Lower lobe of right lung (tissue), 2 donors: Measurements from ENCODE around the gene IRF1. TPM values are rescaled to one million over a fixed set of nuclear protein-coding genes. Genes with fewer than 3 reads are reported as not detected.

Source experiments
- ATAC-seq, 2 donors: fragments of 200-7000 bp; cut with Tn5 transposase; one replicate each; pipeline ENCODE4 v1.9.1; 2020 to 2022; ENCODE audit warnings: mild to moderate bottlenecking in 2 of 2, moderate library complexity in 2 of 2
- DNase-seq: peaks from one replicate; pipeline ENCODE4 v3.0.0-alpha.2; 2020
- H3K27ac ChIP-seq: fragments of 200-600 bp; one replicate; pipeline ENCODE4 v1.8.0; 2022
- H3K27me3 ChIP-seq: fragments of 200-600 bp; one replicate; pipeline ENCODE4 v1.8.0; 2022; ENCODE audit warnings: low read depth
- H3K36me3 ChIP-seq: fragments of 200-600 bp; one replicate; pipeline ENCODE4 v1.8.0; 2022; ENCODE audit warnings: mild to moderate bottlenecking
- H3K4me1 ChIP-seq: fragments of 200-600 bp; one replicate; pipeline ENCODE4 v1.8.0; 2022
- H3K4me3 ChIP-seq: fragments of 200-600 bp; one replicate; pipeline ENCODE4 v1.8.0; 2022; ENCODE audit warnings: mild to moderate bottlenecking
- H3K9me3 ChIP-seq: fragments of 200-600 bp; one replicate; pipeline ENCODE4 v1.8.0; 2022
- CTCF ChIP-seq: fragments of 200-600 bp; IDR thresholded peaks from one replicate; pipeline ENCODE4 v1.8.0; 2022; ENCODE audit warnings: antibody characterized with exemption, mild to moderate bottlenecking
- intact Hi-C: fragments of 100-400 bp; cut with DNase I; formaldehyde crosslinking; loops from one replicate; pipeline ENCODE4 v1.11.0; 2022
- total RNA-seq: library from RNA; stranded (reverse); fragmentation: NEBNext Ultra II Directional; extraction: Animal tissue kit (Norgen Biotek cat#: 25700); gene quantifications from one replicate; pipeline ENCODE4 v1.2.1, GENCODE V29; 2021
- donor health status: DM: no; HTN: yes; CAD: no; lungs with severe emphysema.

Gene IRF1
- total RNA-seq, 1 donor from 2014 or later, result 81.2 TPM

- DNase-seq (no peak), ATAC-seq (no peak)
- TF ChIP-seq CTCF, result no peak
- H3K36me3 ChIP-seq, result no peaks in the 10 kb centered on the region
- H3K4me3 ChIP-seq, result no peak overlapping the region
- H3K27me3 ChIP-seq, result no peaks in the 10 kb centered on the region
- H3K27ac ChIP-seq, result peak overlapping the region; percentile 54
- H3K4me1 ChIP-seq, result peaks cover 99% of the 10 kb centered on the region
- intact Hi-C loops, result no loop called here
- no peaks in the 10 kb centered on the region for H3K9me3 ChIP-seq
These were observed 57.4 kb downstream of the IRF1 start for GRCh38 chr5:132433141-132433540.

GRCh38 chr5:132431632-132432031 is 58.9 kb downstream of the IRF1 start:
- DNase-seq (no peak), ATAC-seq (no peak)
- no peaks in the 10 kb centered on the region for H3K27me3 ChIP-seq
- no peaks in the 10 kb centered on the region for H3K9me3 ChIP-seq
- no peak overlapping the region for H3K4me3 ChIP-seq
- peaks cover 99% of the 10 kb centered on the region for H3K4me1 ChIP-seq
- peak overlapping the region; percentile 54 for H3K27ac ChIP-seq
- no peak for TF ChIP-seq CTCF
- H3K36me3 ChIP-seq, result no peaks in the 10 kb centered on the region
- intact Hi-C loops, result no loop called here

Other genes with a start within 250 kb of the IRF1 start
- gene PDLIM4, start 233.1 kb downstream of the IRF1 start, total RNA-seq, result 6.7 TPM
- gene SLC22A4, start 196.4 kb downstream of the IRF1 start, total RNA-seq, result 8.5 TPM
- 12.6 TPM for gene SLC22A5, start 121.1 kb downstream of the IRF1 start, total RNA-seq
- not detected for gene IL5, start 52.7 kb upstream of the IRF1 start, total RNA-seq
- gene RAD50, start 66.2 kb upstream of the IRF1 start, total RNA-seq, result 33.2 TPM
- gene IL13, start 167.4 kb upstream of the IRF1 start, total RNA-seq, result not detected
- gene IL4, start 183.2 kb upstream of the IRF1 start, total RNA-seq, result not detected
- gene KIF3A, start 246.8 kb upstream of the IRF1 start, total RNA-seq, result 10.8 TPM